GM10266 (cell line): ENCODE data around the gene ARL4D.

Experiments
- DNase-seq: peaks from one replicate; pipeline ENCODE4 v3.0.0; 2012; ENCODE audit errors: extremely low spot score
- TF ChIP-seq, protein P1 (sequence below): IDR thresholded peaks from 2 replicates; pipeline ENCODE4 v1.5.1; 2012; ENCODE audit warnings: mild to moderate bottlenecking, low read depth; ENCODE audit not compliant: control insufficient read depth, insufficient read depth; ENCODE audit errors: missing control alignments

Gene ARL4D

DNA sequence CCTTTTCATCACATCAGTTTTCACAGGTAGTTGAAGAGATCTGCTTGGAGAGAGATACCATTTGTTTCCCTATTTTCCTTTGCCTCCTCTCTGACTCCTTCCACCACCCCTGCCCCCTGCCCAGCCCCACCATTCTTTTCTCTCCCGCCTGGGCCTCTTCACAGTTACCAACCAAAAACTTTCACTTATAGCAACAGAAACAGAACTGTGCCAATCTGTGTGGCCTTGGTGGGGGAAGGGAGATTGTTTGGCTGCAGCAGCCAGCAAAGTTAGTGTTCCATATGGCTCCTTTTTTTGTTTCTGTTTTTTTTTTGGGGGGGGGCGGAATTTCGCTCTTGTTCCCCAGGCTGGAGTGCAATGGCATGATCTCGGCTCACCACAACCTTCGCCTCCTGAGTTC is 17.2 kb upstream of the ARL4D start:
- DNase-seq, result no peak
- TF ChIP-seq, protein P1, sequence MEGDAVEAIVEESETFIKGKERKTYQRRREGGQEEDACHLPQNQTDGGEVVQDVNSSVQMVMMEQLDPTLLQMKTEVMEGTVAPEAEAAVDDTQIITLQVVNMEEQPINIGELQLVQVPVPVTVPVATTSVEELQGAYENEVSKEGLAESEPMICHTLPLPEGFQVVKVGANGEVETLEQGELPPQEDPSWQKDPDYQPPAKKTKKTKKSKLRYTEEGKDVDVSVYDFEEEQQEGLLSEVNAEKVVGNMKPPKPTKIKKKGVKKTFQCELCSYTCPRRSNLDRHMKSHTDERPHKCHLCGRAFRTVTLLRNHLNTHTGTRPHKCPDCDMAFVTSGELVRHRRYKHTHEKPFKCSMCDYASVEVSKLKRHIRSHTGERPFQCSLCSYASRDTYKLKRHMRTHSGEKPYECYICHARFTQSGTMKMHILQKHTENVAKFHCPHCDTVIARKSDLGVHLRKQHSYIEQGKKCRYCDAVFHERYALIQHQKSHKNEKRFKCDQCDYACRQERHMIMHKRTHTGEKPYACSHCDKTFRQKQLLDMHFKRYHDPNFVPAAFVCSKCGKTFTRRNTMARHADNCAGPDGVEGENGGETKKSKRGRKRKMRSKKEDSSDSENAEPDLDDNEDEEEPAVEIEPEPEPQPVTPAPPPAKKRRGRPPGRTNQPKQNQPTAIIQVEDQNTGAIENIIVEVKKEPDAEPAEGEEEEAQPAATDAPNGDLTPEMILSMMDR, result no peak

- TF ChIP-seq, protein P1, result no peak
- no peak for DNase-seq
Measured at GRCh38 chr17:43382776-43383175, 16.0 kb upstream of the ARL4D start.

DNA sequence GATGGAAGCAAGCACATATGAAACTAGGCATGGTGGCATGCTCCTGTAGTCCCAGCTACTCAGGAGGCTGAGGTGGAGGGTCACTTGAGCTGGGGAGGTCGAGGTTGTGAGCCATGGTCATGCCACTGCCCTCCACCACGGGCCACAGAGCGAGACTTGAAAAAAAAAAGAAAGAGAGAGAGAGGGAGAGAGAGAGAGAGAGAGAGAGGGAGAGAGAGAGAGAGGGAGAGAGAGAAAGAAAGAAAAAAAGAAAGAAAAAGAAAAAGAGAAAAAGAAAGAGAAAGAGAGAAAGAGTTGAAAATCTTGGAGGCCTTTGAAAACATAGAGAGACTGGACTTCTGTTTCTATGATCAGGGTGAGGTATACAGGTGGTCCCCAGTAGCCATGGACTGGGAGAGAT is 15.4 kb upstream of the ARL4D start:
- no peak for DNase-seq
- TF ChIP-seq, protein P1, result no peak

GRCh38 chr17:43383826-43384475 is 14.8 kb upstream of the ARL4D start:
- TF ChIP-seq, protein P1, result no peak
- DNase-seq, result no peak

DNA sequence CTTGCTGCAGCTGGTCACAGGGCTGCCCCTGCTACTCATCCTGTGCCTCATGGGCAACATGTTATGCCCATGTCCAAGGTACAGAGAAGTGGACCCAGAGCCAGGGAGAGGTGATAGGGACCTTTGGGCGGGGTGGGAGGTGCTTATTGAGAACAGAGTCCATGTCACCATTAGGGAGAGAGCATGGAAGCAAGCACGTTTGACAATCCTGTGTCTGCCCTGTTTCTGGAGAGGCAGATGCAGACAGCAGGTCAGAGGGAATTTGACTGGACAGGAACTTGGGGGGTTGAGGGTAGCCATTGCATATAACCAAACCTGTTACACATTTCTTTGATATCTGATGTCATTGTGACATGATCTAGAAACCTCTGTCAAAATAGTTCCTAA is 14.3 kb upstream of the ARL4D start:
- TF ChIP-seq, protein P1, result no peak
- DNase-seq, result no peak

GRCh38 chr17:43385046-43385831 is 13.6 kb upstream of the ARL4D start:
- TF ChIP-seq, protein P1, result no peak

More at GRCh38 chr17:43385046-43385831, 13.6 kb upstream of the ARL4D start:
- DNase-seq, result no peak
